H1 (cell line): ENCODE results near the gene CHRNA10. TPM values are rescaled to one million over a fixed set of nuclear protein-coding genes. Genes with fewer than 3 reads are reported as not detected.

ENCODE experiments used
- RXRA ChIP-seq: IDR thresholded peaks from 2 replicates; pipeline ENCODE4 v1.6.1; 2011; ENCODE audit warnings: low read depth, mild to moderate bottlenecking, low read length, moderate library complexity; ENCODE audit not compliant: insufficient read depth
- TEAD4 ChIP-seq: IDR thresholded peaks from 2 replicates; pipeline ENCODE4 v1.6.1; 2012; ENCODE audit warnings: low read depth, low read length, inconsistent platforms, mixed read lengths
- polyA plus RNA-seq, 7 experiments: library from polyadenylated mRNA; depleted of rRNA in 3 of 7; stranded (reverse) in 5 of 7; unstranded in 2 of 7; fragments of >200 nt in 5 of 7; fragments of 200-250 nt in 2 of 7; gene quantifications; 1 replicate in 5 of 7; 2 replicates in 1 of 7; 4 replicates in 1 of 7; pipeline versions ENCODE4 v1.2.1 to v1.2.3, GENCODE V29; 2011 to 2013; ENCODE audit warnings: missing spikeins in 2 of 7, mixed read lengths in 2 of 7
- total RNA-seq: library from RNA; stranded (reverse); fragmentation: NEBNext Ultra II Directional; extraction: Animal tissue kit (Norgen Biotek cat#: 25700); gene quantifications from 2 replicates; pipeline ENCODE4 v1.2.1, GENCODE V29; 2021
- TF ChIP-seq, protein P1 (sequence below): IDR thresholded peaks from 2 replicates; pipeline ENCODE4 v1.6.1; 2011; ENCODE audit warnings: low read length, improper control_type of control experiment

The CHRNA10 gene
- total and polyA plus RNA-seq, 2 of the 8 experiments (the other 6 are each of a cell fraction or from before 2014, with no cell fraction given) = 0.68 to 1.3 TPM

GRCh38 chr11:3700910-3701309 lies 29.7 kb upstream of the CHRNA10 start (continued):
- TF ChIP-seq, protein P1, sequence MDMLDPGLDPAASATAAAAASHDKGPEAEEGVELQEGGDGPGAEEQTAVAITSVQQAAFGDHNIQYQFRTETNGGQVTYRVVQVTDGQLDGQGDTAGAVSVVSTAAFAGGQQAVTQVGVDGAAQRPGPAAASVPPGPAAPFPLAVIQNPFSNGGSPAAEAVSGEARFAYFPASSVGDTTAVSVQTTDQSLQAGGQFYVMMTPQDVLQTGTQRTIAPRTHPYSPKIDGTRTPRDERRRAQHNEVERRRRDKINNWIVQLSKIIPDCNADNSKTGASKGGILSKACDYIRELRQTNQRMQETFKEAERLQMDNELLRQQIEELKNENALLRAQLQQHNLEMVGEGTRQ = no peak
- TF ChIP-seq RXRA = no peak
- no peak for TF ChIP-seq TEAD4
